Epithelial cell of esophagus (primary cell): ENCODE measurements around the gene GARIN5A.
"Not testable (repeated sequence)": the region's sequence is repeated elsewhere in the genome, so short reads cannot be mapped to it uniquely, and the experiment has no call there.

ENCODE experiments used
- DNase-seq: peaks from one replicate; pipeline ENCODE4 v3.0.0; 2010; ENCODE audit warnings: low read depth
- H3K4me3 ChIP-seq: 2 replicates; pipeline ENCODE4 v1.5.1; 2011; ENCODE audit warnings: mild to moderate bottlenecking, low read length, control low read depth
- CTCF ChIP-seq: IDR thresholded peaks from 2 replicates; pipeline ENCODE4 v1.5.1; 2011; ENCODE audit warnings: low read depth, mild to moderate bottlenecking, low read length, control low read depth, inconsistent platforms; ENCODE audit not compliant: insufficient read depth; ENCODE audit errors: missing control alignments

The GARIN5A gene

GRCh38 chr19:50453243-50453642 is 23.4 kb downstream of the GARIN5A start:
- no peak overlapping the region for H3K4me3 ChIP-seq
- no peak for TF ChIP-seq CTCF
- DNase-seq: no peak

- no peak for DNase-seq
- TF ChIP-seq CTCF: no peak
Observed at GRCh38 chr19:50451223-50451534, 25.5 kb downstream of the GARIN5A start.

GRCh38 chr19:50450369-50451222 is 26.1 kb downstream of the GARIN5A start:
- TF ChIP-seq CTCF: no peak
- DNase-seq: no peak
- no peak overlapping the region for H3K4me3 ChIP-seq

More at GRCh38 chr19:50451223-50451534, 25.5 kb downstream of the GARIN5A start:
- H3K4me3 ChIP-seq: no peak overlapping the region

GRCh38 chr19:50449236-50449899 is 27.3 kb downstream of the GARIN5A start:
- no peak for DNase-seq
- TF ChIP-seq CTCF: no peak
- H3K4me3 ChIP-seq: no peak overlapping the region

- TF ChIP-seq CTCF: no peak
- DNase-seq: no peak
- H3K4me3 ChIP-seq: no peak overlapping the region
Observed at GRCh38 chr19:50447750-50448149, 28.9 kb downstream of the GARIN5A start.

GRCh38 chr19:50447053-50447452 is 29.6 kb downstream of the GARIN5A start:
- DNase-seq: no peak
- H3K4me3 ChIP-seq: no peak overlapping the region
- no peak for TF ChIP-seq CTCF

GRCh38 chr19:50444059-50444458 is 32.6 kb downstream of the GARIN5A start:
- no peak overlapping the region for H3K4me3 ChIP-seq

GRCh38 chr19:50439130-50439529 is 37.5 kb downstream of the GARIN5A start:
- DNase-seq, H3K4me3 ChIP-seq: not testable (repeated sequence)

More at GRCh38 chr19:50444059-50444458, 32.6 kb downstream of the GARIN5A start:
- DNase-seq: no peak
- no peak for TF ChIP-seq CTCF
